ENCODE measurements around the gene KIAA1958.

The KIAA1958 gene

DNA sequence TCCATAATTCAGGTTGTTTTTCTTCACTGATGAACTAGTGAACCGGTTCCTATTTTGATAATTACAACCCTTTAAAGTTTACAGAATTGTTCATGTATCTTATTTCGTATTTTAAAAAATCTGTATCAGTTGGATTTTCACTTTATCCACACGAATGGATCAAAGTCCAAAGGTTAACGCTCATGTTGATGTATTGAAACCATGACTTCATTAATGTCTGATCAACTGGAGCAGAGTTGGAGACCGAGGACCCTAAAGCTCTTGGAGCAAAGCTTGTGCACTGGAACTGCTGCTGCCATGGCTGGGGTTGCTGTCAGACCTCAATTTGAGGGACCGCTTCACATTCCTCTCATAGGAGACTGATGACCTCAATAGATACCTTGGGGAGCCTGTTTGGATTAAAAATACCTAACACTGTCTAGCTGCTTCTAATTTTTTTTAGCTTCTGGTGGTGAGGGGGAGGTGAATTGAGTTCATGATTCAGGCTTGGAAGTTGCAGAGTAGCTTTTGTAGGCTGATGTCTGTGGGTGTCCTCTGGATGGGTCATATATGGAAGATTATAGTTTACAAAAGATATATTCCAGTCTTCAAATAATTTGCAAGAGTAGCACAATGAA, 45.1 kb downstream of the KIAA1958 start:
- no peak for DNase-seq

- no peak for DNase-seq
Observed at GRCh38 chr9:112532427-112532826, 45.8 kb downstream of the KIAA1958 start.

GRCh38 chr9:112533660-112534059, 47.0 kb downstream of the KIAA1958 start:
- DNase-seq, result no peak

- no peak for DNase-seq
Observed at GRCh38 chr9:112535301-112535700, 48.7 kb downstream of the KIAA1958 start.

DNA sequence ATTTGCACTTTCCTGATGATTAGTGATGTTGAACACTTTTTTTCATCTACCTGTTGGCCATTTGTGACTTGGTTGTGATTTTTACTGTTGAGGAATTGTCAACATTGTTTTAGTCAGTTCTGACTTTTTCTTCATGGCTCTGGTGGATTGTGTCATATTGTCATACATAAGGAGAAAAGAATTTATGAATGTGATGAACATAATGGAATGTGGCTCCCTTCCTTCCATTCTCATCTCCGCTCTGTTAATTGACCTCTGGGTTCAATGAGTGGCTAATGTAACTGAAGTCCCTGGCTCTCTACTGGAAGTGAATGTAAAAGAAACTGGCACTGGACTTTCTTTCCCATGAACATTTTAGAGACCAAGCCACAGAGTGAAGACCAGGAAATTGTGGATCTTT, 49.2 kb downstream of the KIAA1958 start:
- no peak for DNase-seq

GRCh38 chr9:112537561-112537960, 50.9 kb downstream of the KIAA1958 start:
- no peak for DNase-seq

DNA sequence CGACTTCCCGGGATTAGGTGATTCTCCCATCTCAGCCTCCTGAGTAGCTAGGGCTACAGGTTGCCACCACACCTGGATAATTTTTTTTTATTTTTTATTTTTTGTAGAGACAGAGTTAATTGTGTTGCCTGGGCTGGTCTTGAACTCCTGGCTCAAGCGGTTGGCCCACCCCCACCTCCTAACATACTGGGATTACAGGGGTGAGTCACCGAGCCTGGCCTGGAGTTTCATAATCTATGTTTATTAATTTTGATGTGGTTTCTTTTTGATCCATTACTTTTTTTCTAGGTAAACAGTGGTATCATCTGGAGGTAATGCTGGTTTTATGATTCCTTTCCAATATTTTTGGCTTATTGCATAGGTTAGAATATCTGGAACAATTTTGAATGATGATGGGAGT, 54.2 kb downstream of the KIAA1958 start:
- no peak for DNase-seq

GRCh38 chr9:112541685-112542084, 55.1 kb downstream of the KIAA1958 start:
- DNase-seq, result peak; percentile 48

DNA sequence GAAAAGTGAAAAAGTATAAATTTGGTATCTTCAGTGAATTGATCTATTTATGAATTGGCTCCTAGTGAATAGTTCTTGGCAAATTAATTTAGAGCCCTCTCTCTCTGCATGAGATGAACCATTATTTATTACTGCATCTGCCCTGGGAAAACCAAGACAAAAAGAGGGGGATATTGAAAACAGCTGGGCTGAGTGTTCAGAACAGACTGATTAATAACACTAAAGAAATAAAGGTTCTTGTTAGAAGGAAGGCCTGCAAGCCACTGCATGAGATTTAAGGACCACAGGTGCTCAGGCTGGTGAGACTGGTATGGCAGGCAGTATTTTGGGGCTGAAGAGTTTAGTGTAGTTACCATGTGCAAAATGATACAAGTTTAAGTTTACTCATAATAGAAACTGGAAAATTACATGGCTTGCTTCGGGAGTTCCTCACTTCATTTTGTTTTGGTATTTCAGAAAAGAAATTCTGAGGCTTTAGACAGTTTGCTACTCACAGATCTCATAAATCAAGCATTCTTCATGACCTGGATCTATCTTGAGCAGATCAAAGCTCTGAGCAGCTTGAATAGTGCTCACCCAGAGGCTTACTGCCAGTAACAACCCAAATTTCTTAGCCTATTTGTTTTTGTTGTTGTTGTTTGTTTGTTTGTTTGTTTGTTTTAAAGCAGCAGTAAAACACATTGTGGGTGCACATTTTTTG, 56.1 kb downstream of the KIAA1958 start:
- DNase-seq, result no peak

DNA sequence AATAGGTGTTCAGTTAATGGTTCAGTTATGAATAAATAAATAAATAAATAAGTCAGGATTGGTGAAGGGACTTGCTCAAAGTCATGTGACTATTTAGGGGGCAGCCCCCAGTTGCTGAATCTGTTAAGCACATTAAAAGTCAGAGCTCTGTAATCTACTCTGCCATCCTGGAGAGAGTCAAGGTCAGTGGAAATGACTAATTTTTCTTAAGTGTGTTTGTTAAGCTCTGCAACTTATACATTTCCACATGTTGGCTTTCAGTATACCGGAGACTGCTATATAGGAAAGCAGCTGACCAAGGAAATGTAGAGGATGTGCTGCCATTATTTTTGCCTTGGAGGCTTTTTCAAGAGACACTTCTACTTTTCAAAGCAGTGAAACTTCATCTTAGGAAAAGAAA, 57.9 kb downstream of the KIAA1958 start:
- no peak for DNase-seq

GRCh38 chr9:112545237-112545636, 58.6 kb downstream of the KIAA1958 start:
- DNase-seq, result no peak

- DNase-seq, result peak; percentile 60
Observed at GRCh38 chr9:112546149-112547012, 59.8 kb downstream of the KIAA1958 start.

DNA sequence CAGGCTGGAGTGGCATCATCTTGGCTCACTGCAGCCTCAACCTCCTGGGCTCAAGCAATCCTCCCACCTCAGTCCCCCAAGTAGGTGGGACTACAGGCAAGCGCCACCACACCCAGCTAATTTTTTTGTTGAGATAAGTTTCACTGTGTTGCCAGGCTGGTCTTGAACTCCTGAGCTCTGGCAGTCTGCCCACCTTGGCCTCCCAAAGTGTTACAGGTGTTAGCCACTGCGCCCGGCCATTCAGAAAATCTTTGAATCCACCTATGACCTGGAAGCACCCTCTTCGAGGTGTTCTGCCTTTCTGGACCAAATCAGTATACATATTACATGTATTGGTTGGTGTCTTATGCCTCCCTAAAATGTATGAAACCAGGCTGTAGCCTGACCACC, 61.4 kb downstream of the KIAA1958 start:
- DNase-seq, result no peak

GRCh38 chr9:112548836-112549595, 62.4 kb downstream of the KIAA1958 start:
- DNase-seq, result no peak

GRCh38 chr9:112550531-112550930, 63.9 kb downstream of the KIAA1958 start:
- no peak for DNase-seq

GRCh38 chr9:112551641-112552040, 65.0 kb downstream of the KIAA1958 start:
- DNase-seq, result no peak

GRCh38 chr9:112552229-112553056, 65.8 kb downstream of the KIAA1958 start:
- no peak for DNase-seq

- DNase-seq, result no peak
Observed at GRCh38 chr9:112553256-112553826, 66.7 kb downstream of the KIAA1958 start.

GRCh38 chr9:112554516-112554915, 67.9 kb downstream of the KIAA1958 start:
- no peak for DNase-seq

DNA sequence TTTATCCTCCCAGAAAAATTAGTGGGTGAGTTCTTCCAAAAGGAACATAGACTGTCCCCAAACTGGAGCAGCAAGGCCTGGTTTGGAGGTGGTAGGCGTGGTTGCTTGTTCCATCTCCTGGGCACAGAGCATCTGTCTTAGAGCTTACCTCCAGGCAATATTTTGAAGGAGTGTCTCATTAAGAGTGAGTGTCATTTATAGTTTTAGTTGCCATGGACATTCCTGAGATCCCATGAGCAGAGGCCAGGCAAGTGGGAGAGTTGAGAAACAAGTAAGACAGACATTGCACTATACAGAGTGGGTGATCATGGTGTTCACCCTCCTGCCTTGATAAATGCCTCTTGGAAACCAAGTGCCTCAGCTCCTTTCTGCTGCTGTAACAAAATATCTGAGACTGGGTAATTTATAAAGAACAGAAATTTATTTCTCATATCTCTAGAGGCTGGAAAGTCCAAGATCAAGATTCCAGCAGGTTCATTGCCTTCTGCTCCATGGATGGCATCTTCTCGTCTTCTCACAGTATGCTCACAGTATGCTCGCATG, 68.5 kb downstream of the KIAA1958 start:
- DNase-seq, result no peak

DNA sequence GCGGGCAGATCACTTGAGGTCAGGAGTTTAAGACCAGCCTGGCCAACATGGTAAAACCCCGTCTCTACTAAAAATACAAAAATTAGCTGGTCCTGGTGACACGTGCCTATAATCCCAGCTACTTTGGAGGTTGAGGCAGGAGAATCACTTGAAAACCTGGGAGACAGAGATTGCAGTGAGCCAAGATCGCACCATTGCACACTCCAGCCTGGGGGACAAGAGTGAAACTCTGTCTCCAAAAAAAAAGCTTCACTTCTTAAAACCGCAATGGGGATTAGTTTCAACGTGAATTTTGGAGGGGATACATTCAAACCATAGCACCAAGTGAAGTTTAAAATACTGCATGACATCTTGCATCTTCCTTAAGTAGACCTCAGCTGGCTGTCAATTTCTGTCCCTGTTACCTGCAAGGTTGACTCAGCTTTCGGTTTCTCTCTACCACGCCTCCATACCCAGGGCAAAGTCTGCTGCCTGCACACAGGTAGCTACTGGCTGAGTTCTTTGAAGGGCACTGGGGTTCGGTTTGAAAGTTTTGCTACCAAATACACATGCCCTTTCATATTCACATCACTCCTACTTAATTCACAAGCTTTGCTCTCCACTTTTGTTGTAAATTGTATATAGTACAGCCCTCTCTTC, 69.3 kb downstream of the KIAA1958 start:
- no peak for DNase-seq

All from hematopoietic multipotent progenitor cell treated with erythropoietin and hydrocortisone succinate and interleukin-3 and kit ligand, for 8 days (in vitro differentiated cells).